MG63 (cell line): ENCODE measurements around the gene IQGAP1. TPM values are rescaled to one million over a fixed set of nuclear protein-coding genes. Genes with fewer than 3 reads are reported as not detected.
"Not testable (repeated sequence)": the region's sequence is repeated elsewhere in the genome, so short reads cannot be mapped to it uniquely, and the experiment has no call there.

Source experiments
- DNase-seq: peaks from one replicate; pipeline ENCODE4 v3.0.0-alpha.2; 2020
- H3K27me3 ChIP-seq: fragments of 250-450 bp; sonication (Bioruptor Pico); 2 replicates; pipeline ENCODE4 v1.5.1; 2020; ENCODE audit warnings: mild to moderate bottlenecking, moderate library complexity
- H3K36me3 ChIP-seq: fragments of 250-450 bp; sonication (Bioruptor Pico); 2 replicates; pipeline ENCODE4 v1.5.1; 2020; ENCODE audit warnings: mild to moderate bottlenecking, moderate library complexity
- H3K4me3 ChIP-seq: fragments of 250-450 bp; sonication (Bioruptor Pico); 2 replicates; pipeline ENCODE4 v1.5.1; 2020; ENCODE audit warnings: mild to moderate bottlenecking, moderate library complexity
- H3K9me3 ChIP-seq: fragments of 250-450 bp; sonication (Bioruptor Pico); 2 replicates; pipeline ENCODE4 v1.5.1; 2020; ENCODE audit warnings: mild to moderate bottlenecking, moderate library complexity
- total RNA-seq: library from RNA; depleted of rRNA; stranded (reverse); fragments of >200 nt; shearing (Covaris generic); gene quantifications from 2 replicates; pipeline ENCODE4 v1.2.3, GENCODE V29; 2014; ENCODE audit warnings: low replicate concordance

The IQGAP1 gene
- total RNA-seq, 1 experiment from 2014 or later: 81.8 TPM

- peaks cover 5% of the 10 kb centered on the region for H3K9me3 ChIP-seq
- H3K27me3 ChIP-seq: no peaks in the 10 kb centered on the region
- peak; percentile 28 for DNase-seq
- H3K36me3 ChIP-seq: peaks cover 13% of the 10 kb centered on the region
- no peak overlapping the region for H3K4me3 ChIP-seq
These were observed 25.7 kb downstream of the IQGAP1 start for GRCh38 chr15:90413411-90414379.

DNA sequence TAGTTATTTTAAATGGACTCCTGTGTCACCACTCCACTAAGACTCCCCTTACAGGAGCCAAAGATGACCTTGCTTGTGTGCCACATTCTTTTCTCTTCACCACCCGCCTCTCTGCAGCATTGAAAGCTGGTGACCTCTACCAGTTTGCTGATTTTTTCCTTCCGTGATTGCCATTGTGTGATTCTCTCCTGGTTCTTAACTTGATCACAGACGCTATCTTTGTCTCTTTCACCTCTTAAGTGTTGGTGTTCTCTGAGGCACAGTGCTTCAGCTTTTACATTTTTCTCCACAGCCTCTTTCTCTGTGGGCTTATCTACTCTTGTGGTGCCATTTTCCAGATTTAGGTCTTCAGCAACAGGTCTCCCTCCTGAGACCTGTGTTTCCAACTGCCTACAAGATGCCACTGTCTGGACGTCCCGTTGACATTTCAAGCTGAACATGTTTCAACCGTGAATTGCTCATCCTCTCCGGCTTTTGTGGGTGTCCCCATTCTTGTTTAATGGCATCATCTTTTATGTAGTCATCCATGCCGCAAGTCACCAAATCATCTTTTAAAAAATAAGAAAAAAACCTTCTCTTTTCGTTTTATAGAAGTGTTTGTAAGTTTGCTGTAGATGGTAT is 26.5 kb downstream of the IQGAP1 start:
- Histone ChIP-seq H3K4me3 (no peak overlapping the region), H3K27me3 (no peaks in the 10 kb centered on the region), H3K9me3 (peaks cover 5% of the 10 kb centered on the region), H3K36me3 (peaks cover 11% of the 10 kb centered on the region)
- no peak for DNase-seq

GRCh38 chr15:90416052-90416451 is 28.0 kb downstream of the IQGAP1 start:
- not testable (repeated sequence) for DNase-seq, H3K36me3 ChIP-seq, H3K9me3 ChIP-seq, H3K27me3 ChIP-seq, H3K4me3 ChIP-seq

DNA sequence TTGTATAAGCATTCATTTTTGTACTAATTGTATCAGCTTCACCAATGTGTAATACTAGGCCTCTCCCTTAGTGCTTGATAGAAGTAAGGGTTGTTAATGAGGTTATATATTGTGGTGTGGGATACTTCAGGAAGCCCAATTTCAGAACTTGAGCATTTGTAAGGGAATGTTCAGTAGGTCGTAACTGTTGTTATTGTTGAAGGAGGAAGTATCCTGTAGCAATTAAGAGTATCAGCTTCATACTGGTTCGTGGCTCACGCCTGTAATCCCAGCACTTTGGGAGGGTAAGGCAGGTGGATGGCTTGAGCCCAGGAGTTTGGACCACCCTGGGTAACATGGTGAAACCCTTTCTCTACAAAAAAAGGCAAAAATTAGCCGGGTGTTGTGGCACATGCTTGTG is 30.6 kb downstream of the IQGAP1 start:
- no peak for DNase-seq

DNA sequence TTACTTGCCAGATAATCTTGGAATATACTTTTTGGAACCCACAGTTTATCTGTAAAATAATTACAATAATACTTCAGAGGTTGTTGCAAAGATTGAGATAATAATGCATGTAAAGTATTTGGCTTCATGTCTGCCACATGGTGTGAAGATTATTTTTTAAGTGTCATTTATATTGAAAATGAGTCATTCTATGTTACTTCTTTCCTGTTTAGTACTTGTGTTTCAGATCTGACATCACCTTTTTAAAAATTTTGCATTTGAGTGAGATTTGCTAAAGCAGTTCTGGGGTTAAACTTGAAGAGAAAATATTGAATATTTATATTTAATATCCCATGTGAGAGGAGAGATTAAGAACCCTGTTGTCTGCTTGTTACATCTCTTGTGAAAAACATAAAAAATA is 31.2 kb downstream of the IQGAP1 start:
- Histone ChIP-seq H3K9me3 (peaks cover 5% of the 10 kb centered on the region), H3K36me3 (0 out of 2 replicates have a peak, but pooled peaks cover 3% of the 10 kb centered on the region), H3K4me3 (no peak overlapping the region), H3K27me3 (no peaks in the 10 kb centered on the region)
- no peak for DNase-seq

More for the DNA sequence above, 30.6 kb downstream of the IQGAP1 start:
- Histone ChIP-seq H3K36me3 (0 out of 2 replicates have a peak, but pooled peaks cover 3% of the 10 kb centered on the region), H3K9me3 (peaks cover 5% of the 10 kb centered on the region), H3K4me3 (no peak overlapping the region), H3K27me3 (no peaks in the 10 kb centered on the region)

- Histone ChIP-seq H3K4me3 (0 out of 2 replicates have a peak overlapping the region, but pooled peaks have one; percentile 3), H3K36me3 (0 out of 2 replicates have a peak, but pooled peaks cover 3% of the 10 kb centered on the region), H3K27me3 (no peaks in the 10 kb centered on the region), H3K9me3 (peaks cover 5% of the 10 kb centered on the region; the same call in 1 of the 2 replicates)
- peak; percentile 9 for DNase-seq
These were observed 31.8 kb downstream of the IQGAP1 start for GRCh38 chr15:90419738-90420406.

GRCh38 chr15:90420451-90420850 is 32.4 kb downstream of the IQGAP1 start:
- no peak for DNase-seq
- 0 out of 2 replicates have a peak, but pooled peaks cover 3% of the 10 kb centered on the region for H3K36me3 ChIP-seq
- 0 out of 2 replicates have a peak overlapping the region, but pooled peaks have one; percentile 3 for H3K4me3 ChIP-seq
- peaks cover 5% of the 10 kb centered on the region; the same call in 1 of the 2 replicates for H3K9me3 ChIP-seq
- H3K27me3 ChIP-seq: no peaks in the 10 kb centered on the region

GRCh38 chr15:90421527-90421926 is 33.5 kb downstream of the IQGAP1 start:
- Histone ChIP-seq H3K9me3 (peaks cover 5% of the 10 kb centered on the region; the same call in 1 of the 2 replicates), H3K4me3 (no peak overlapping the region), H3K27me3 (no peaks in the 10 kb centered on the region), H3K36me3 (peaks cover 6% of the 10 kb centered on the region)
- no peak for DNase-seq

DNA sequence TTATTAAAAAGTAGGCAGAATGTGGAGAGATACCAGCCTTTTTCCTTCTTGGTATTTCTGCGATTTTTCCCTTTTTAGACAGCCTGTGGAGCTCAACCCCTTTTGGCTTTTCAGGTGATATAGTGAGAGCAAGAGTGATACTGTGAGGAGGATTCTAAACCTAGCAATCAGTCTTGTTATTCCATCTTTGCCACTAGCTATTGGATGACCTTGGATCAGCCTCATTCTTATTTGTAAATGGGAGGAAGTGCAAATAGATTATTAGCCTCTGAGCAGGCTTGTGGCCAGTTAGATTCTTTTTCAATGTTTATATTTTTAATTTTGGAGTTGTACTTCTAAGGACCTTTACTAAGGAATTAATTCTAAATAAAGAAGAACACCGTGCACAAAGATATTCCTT is 34.0 kb downstream of the IQGAP1 start:
- no peak overlapping the region for H3K4me3 ChIP-seq
- peaks cover 8% of the 10 kb centered on the region for H3K36me3 ChIP-seq
- DNase-seq: no peak
- no peaks in the 10 kb centered on the region for H3K27me3 ChIP-seq
- peaks cover under 1% of the 10 kb centered on the region; the same call in 1 of the 2 replicates for H3K9me3 ChIP-seq

DNA sequence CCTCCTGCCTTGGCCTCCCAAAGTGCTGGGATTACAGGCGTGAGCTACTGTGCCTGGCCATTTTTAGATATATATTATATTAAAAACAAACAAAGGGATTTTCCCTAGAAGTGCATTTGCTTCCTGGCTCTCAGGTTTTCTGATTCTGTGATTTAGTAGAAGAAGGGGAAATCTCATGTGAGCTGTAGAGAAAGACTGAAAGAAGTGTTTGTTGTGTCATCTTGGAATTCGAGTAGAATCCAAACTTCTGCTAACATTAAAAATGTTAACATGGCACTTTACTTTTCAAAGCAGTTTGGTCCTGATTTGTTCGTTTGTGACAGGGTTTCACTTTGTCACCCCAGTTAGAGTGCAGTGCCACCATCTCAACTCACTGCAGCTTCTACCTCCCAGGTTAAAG is 34.9 kb downstream of the IQGAP1 start:
- no peak for DNase-seq
- no peak overlapping the region for H3K4me3 ChIP-seq
- peaks cover 10% of the 10 kb centered on the region for H3K36me3 ChIP-seq
- no peaks in the 10 kb centered on the region for H3K9me3 ChIP-seq
- no peaks in the 10 kb centered on the region for H3K27me3 ChIP-seq

- Histone ChIP-seq H3K27me3 (no peaks in the 10 kb centered on the region), H3K36me3 (peaks cover 10% of the 10 kb centered on the region), H3K9me3 (no peaks in the 10 kb centered on the region), H3K4me3 (no peak overlapping the region)
- DNase-seq: no peak
These were observed 35.8 kb downstream of the IQGAP1 start for GRCh38 chr15:90423801-90424319.

GRCh38 chr15:90425726-90426346 is 37.8 kb downstream of the IQGAP1 start:
- no peak for DNase-seq
- Histone ChIP-seq H3K4me3 (no peak overlapping the region), H3K9me3 (no peaks in the 10 kb centered on the region), H3K27me3 (no peaks in the 10 kb centered on the region), H3K36me3 (peaks cover 22% of the 10 kb centered on the region)

DNA sequence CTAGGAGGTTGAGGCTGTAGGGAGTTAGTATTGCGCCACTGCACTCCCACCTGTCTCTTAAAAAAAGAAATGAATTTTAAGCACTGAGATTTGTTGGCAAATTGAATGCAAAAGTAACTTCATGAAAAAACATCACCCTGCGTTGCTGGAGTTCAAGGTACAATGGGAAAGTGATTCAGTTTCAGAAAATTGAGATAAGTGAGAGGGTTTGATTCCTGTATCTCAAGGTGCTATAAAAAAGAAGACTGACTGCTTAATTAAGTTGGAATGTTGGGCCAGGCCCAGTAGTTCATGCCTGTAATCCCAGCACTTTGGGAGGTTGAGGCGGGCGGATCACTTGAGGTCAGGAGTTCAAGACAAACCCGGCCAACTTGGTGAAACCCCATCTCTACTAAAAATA is 39.1 kb downstream of the IQGAP1 start:
- Histone ChIP-seq H3K9me3 (no peaks in the 10 kb centered on the region), H3K36me3 (peaks cover 25% of the 10 kb centered on the region), H3K4me3 (no peak overlapping the region), H3K27me3 (no peaks in the 10 kb centered on the region)
- no peak for DNase-seq

DNA sequence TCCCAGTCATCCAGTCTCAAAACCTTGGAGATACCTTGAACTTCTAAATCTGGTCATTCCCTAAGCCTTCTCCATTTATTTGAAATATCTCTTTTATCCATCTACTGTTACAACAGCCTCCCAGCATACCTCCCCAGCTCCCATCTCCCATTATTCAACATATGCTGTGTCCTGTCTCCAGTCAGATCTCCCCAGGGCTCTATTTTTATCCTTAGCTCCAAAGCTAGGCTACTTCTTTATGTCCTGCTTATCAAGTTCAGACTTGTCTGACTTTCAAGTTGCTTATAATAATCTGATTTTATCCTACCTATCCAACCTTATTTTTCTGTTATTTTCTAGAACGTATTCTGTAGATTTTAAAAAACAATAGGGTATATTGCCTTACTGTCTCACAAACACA is 44.2 kb downstream of the IQGAP1 start:
- no peaks in the 10 kb centered on the region for H3K27me3 ChIP-seq
- H3K36me3 ChIP-seq: peaks cover 34% of the 10 kb centered on the region
- no peaks in the 10 kb centered on the region for H3K9me3 ChIP-seq
- H3K4me3 ChIP-seq: no peak overlapping the region
- DNase-seq: no peak

GRCh38 chr15:90435652-90436337 is 47.8 kb downstream of the IQGAP1 start:
- H3K27me3 ChIP-seq: no peaks in the 10 kb centered on the region
- H3K36me3 ChIP-seq: peaks cover 26% of the 10 kb centered on the region
- no peak for DNase-seq
- no peak overlapping the region for H3K4me3 ChIP-seq
- H3K9me3 ChIP-seq: no peaks in the 10 kb centered on the region

- DNase-seq: no peak
- Histone ChIP-seq H3K4me3 (no peak overlapping the region), H3K27me3 (no peaks in the 10 kb centered on the region), H3K9me3 (no peaks in the 10 kb centered on the region), H3K36me3 (peaks cover 28% of the 10 kb centered on the region)
These were observed 48.9 kb downstream of the IQGAP1 start for GRCh38 chr15:90436952-90437351.
